ENCODE measurements around the gene CEND1. TPM values are rescaled to one million over a fixed set of nuclear protein-coding genes. Genes with fewer than 3 reads are reported as not detected.

CEND1 gene
- total and polyA plus RNA-seq, 2 of the 13 experiments (the other 11 are each of a cell fraction or from before 2014, with no cell fraction given), result not detected

GRCh38 chr11:774873-775592 lies 14.9 kb downstream of the CEND1 start:
- in situ Hi-C loops (cut with HindIII; ENCODE audit: extremely low pct_ligation_motif_present, low pct_unique_long_range_greater_than_20kb) (no loop called here), intact Hi-C loops (cut with micrococcal nuclease; ENCODE audit: unreplicated experiment) (no loop called here)
- FAIRE-seq (no peak), ATAC-seq (no peak), DNase-seq (ENCODE audit: low spot score) (no peak)
- no peak overlapping the region for H3K9ac ChIP-seq (ENCODE audit: insufficient read depth, low read depth, low read length)
- ChIA-PET POLR2A (interaction anchor here (0.8 to 1.1 kb wide), 2 partner anchors 9 to 15 kb away, joined by 3 read pairs; partner anchors contain the start of gene CEND1), CTCF (ENCODE audit: low intra/inter-chr PET ratio, low total read pairs) (no interaction called here)
- H3K36me3 ChIP-seq (replicated peaks in 1 of 2; ENCODE audit: control insufficient read depth in 1 of 2, insufficient read depth in 2 of 2, low read length in 2 of 2), result peaks cover 19 to 37% of the 10 kb centered on the region in 2 experiments; a peak in 4 of 5 replicates
- no peaks in the 10 kb centered on the region for H3K27me3 ChIP-seq (ENCODE audit: control insufficient read depth in 1 of 2, insufficient read depth in 2 of 2, low read length in 2 of 2)
- peaks cover 6% of the 10 kb centered on the region for H4K20me1 ChIP-seq (ENCODE audit: insufficient read depth, low read length)
- no peak overlapping the region for H2AFZ ChIP-seq (ENCODE audit: low read length)
- WGBS (ENCODE audit: low lambda C conversion rate), result 86% methylated on average over 10 of the region's 20 CpGs
- no peak overlapping the region for H3K4me3 ChIP-seq (replicated peaks in 1 of 3; ENCODE audit: insufficient read depth in 1 of 3, low read depth in 2 of 3, low read length in 3 of 3)
- H3K4me1 ChIP-seq (ENCODE audit: insufficient read depth, low read length), result peaks cover 54% of the 10 kb centered on the region
- no peak overlapping the region for H3K27ac ChIP-seq (ENCODE audit: extremely low read length, insufficient read depth, low read length)
- peak overlapping the region; percentile 98 for H3K4me2 ChIP-seq (ENCODE audit: low read depth, low read length)
- BruUV-seq (replicated peaks), result no TSS peak
- H3K79me2 ChIP-seq (ENCODE audit: insufficient read depth, low read length), result peaks cover 32% of the 10 kb centered on the region
- H3K9me3 ChIP-seq (ENCODE audit: low read length), result no peaks in the 10 kb centered on the region
- TF ChIP-seq ZFP36L1 (CRISPR knock-in tag; IDR thresholded peaks at IDR 0.05) (no peak), SOX5 (CRISPR knock-in tag; IDR thresholded peaks at IDR 0.05; ENCODE audit: borderline replicate concordance) (no peak), ZNF562 (CRISPR knock-in tag; IDR thresholded peaks at IDR 0.05; ENCODE audit: borderline replicate concordance) (no peak), KDM5A (IDR thresholded peaks at IDR 0.05; ENCODE audit: borderline replicate concordance, low read length) (no peak), ZNF225 (CRISPR knock-in tag; IDR thresholded peaks at IDR 0.05) (no peak), TCF7 (IDR thresholded peaks at IDR 0.05; ENCODE audit: low read depth) (no peak), ZNF687 (CRISPR knock-in tag; IDR thresholded peaks at IDR 0.05) (0 out of 2 replicates have a peak, but pooled peaks have one; percentile 3), HDAC6 (IDR thresholded peaks at IDR 0.05; ENCODE audit: low read depth, low read length) (no peak), ZNF768 (CRISPR knock-in tag; IDR thresholded peaks at IDR 0.05) (no peak), AGO2 (optimal IDR thresholded peaks at IDR 0.05; ENCODE audit: low read depth, low read length) (peak; percentile 78), E2F1 (CRISPR knock-in tag; IDR thresholded peaks at IDR 0.05) (no peak), SRSF9 (IDR thresholded peaks at IDR 0.05; ENCODE audit: borderline replicate concordance, insufficient read depth, low read depth, low read length, poor library complexity, severe bottlenecking) (no peak), CERS6 (CRISPR knock-in tag; IDR thresholded peaks at IDR 0.05) (no peak), RFX1 (IDR thresholded peaks at IDR 0.05) (no peak), SAFB2 (CRISPR knock-in tag; IDR thresholded peaks at IDR 0.05; ENCODE audit: borderline replicate concordance, low read depth) (no peak), ATM (IDR thresholded peaks at IDR 0.05; ENCODE audit: borderline replicate concordance) (no peak), RBFOX2 (IDR thresholded peaks at IDR 0.05; ENCODE audit: low read depth, low read length) (0 out of 2 replicates have a peak, but pooled peaks have one; percentile 36), ZNF331 (CRISPR knock-in tag; IDR thresholded peaks at IDR 0.05) (no peak)

Data from HepG2 (cell line).